HG03066 (cell line): ENCODE measurements around the gene NOX1.
A peak's percentile ranks its signal among the peaks of the same experiment; 100 is the strongest.

Experiments used
- ATAC-seq: cut with Tn5 transposase; IDR thresholded peaks from one replicate; pipeline ENCODE4 v1.9.1; 2021; ENCODE audit warnings: low read depth; ENCODE audit not compliant: unreplicated experiment

Gene NOX1

GRCh38 chrX:100874325-100874724, at the start of gene NOX1:
Gene NOX1 (minus strand): TSS chrX:100874359. CDS start chrX:100874139, 220 bp downstream.
- no peak for ATAC-seq

- ATAC-seq = no peak
These were observed 41.4 kb upstream of the NOX1 start for GRCh38 chrX:100915562-100915961.

GRCh38 chrX:100913111-100913510, 39.0 kb upstream of the NOX1 start:
- ATAC-seq = no peak

GRCh38 chrX:100911731-100912130, 37.6 kb upstream of the NOX1 start:
- ATAC-seq = no peak

DNA sequence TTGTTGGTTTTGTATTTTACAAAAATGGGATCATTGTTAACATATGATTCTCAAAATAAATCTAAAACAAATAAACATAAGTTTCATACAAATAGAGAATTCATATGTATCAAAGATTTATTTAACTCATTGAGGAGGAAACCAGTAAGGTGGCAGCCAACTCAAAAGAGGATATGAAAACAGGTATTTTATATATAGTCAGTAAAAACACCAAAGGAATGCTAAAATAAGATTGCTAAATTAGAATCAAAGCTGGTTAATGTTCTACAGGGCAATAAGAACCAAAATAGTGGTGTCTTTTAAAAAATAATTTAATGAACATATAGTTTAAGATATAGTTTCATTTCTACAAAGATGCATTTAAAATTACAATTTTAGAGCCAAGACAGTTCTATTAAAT, 31.5 kb upstream of the NOX1 start:
- no peak for ATAC-seq

DNA sequence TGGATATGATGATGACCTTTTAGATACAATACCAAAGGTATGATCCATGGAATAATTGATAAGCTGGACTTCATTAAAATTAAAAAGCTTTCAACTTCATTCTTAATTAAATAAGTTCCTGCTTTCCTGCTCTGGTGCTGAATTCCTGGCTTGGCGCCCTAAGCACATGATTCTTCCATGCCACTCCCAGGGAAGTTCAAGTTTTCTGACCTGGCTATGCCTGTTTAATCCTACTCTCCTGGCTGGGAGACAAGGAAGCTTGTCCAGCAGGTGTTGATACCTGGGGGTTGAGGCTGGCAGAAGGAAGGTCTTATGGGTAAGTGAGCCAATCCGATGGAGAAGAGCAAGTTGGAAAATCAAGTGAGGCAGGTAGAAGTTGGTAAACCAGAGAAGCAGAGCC, 30.3 kb upstream of the NOX1 start:
- no peak for ATAC-seq

DNA sequence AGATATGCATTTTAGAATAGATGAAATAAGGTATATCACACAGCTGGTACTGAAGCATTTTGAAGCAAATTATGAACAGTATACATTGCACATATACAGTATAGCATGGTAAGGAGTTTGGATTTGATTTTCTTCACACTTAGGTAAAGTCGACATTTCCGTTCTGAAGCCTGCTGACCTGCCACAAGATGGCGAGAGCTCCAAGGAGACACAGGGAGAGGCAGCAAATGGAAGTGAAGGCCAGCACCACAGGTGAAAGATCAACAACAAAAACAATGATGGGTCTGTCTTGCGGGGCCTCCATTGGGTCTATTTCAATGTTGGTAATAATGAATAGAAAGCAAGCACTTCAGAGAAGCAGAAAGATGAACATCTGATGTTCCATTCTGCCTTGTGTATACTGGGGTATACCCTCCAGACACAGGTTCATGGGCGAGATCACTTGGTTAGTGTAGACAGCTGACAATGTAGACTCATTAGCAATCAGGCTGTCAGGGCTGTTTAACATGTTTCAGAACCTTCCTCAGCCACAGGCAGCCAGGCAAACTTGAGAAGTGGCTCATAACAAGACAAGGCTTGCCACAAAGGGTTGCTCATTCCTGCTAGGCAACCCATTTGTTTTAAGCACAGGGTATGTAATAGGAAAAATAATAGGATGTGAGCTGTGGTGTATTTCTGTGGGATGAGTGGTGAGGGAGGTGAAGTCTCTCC, 21.4 kb upstream of the NOX1 start:
- peak; percentile 66 for ATAC-seq

GRCh38 chrX:100883654-100884053, 9.5 kb upstream of the NOX1 start:
- ATAC-seq = no peak

DNA sequence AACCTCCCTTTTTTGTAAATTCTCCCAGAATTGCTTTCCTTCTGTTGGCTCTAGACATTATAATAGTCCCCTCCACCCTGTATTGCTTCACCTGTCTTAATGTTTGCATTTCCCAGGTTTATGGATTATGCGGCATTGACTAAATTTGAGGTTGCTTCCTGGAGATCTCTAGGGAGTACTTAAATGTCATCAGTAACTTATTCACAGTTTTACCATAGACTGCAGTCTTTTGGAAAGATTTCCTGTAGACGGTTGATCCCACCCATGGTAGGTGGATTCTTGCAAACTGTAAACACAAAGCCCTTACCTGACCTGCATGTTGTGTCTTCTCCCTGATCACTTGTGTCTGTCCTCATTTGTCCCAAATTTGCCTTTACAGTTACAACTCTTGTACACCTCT, 6.2 kb upstream of the NOX1 start:
- no peak for ATAC-seq

DNA sequence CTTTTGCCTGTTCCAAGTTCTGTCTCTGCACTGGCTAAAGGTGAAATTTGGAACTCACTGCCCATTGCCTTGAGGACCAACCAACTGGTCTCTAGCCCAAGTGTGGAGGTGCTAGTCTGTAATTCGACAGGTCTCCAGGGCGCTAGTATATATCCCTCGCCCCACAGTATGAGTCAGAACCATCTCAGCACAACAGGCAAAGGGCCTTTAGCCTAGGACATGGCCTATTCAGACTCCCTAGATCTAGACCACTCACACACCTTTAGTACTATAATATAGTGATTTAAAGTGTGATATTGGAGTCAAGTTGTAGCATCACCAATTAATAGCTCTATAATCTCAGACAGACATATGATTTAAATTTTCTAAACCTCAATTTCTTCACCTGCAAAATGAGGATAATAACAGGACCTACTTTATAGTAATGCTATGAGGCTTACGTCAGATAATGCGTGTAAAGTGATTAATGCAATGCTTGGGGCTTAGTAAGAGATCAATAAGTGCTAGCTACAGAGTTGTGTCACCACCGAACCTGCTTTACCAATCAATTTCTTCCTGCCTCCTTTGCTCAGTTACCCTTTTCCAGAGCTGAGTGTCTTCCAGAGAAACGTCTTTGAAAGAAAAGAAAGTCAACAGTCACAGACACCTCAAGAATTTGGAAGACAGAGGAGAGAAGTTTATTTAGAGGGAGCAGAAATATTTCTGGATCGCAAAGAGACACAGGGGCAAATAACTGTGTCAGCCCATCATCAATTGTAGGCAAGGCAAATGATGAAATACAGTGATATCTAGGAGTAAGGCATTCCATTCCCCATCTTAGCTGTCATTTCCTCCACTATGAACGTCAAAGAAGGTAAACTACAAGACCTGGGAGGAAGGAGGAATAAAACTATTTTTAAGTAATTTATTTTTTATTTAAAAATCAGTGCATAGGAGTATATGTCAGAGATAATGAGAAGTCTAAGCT, 2.3 kb downstream of the NOX1 start:
- no peak for ATAC-seq

DNA sequence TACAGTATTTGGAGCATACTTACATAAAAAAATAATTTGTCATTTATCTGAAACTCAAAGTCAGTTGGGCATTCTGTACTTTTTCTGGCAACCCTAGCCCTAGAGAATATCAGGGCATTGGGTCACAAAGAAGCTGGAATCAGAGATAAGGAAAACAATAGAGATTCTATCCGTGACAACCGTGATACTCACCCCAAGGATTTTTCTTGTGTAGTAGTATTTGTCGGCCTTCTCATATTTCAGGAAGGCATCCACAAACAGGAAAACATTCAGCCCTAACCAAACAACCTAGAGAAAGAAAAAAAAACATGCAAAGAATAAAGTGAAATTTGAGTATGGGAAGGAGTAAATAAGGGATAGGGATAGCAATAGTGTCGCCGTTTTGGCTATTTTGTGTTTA, 3.6 kb downstream of the NOX1 start:
- ATAC-seq = no peak

GRCh38 chrX:100868273-100868672, 5.9 kb downstream of the NOX1 start:
- no peak for ATAC-seq

- no peak for ATAC-seq
These were observed 9.3 kb downstream of the NOX1 start for GRCh38 chrX:100864657-100865391.

DNA sequence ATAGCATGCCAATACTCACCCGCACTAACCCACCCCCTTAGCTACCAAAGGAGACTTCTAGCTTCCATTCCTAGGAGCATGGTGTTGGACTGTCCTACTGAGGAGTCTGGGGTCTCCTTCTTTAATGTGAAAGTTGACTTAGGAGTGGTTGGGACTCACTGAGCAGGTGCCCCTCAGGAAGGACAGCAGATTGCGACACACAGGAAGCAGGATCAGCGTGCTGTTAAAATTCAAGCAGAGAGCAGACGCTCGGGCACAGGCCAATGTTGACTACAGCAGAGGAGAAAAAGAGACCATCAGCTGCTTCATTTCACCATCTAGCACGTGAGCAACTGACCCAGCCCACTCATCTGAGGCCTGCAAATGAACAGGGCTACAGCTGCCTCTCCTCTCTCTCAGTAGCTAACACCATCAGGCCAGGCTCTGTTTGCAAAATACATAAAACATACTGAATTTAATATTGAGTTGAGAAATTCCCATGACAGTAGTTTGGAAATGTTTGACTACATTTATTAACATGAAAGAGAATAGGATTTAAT, 10.8 kb downstream of the NOX1 start:
- no peak for ATAC-seq

GRCh38 chrX:100852810-100853209, 21.3 kb downstream of the NOX1 start:
- ATAC-seq = no peak

- no peak for ATAC-seq
These were observed 23.8 kb downstream of the NOX1 start for GRCh38 chrX:100850317-100850716.

GRCh38 chrX:100831219-100831946, 42.8 kb downstream of the NOX1 start:
- no peak for ATAC-seq

DNA sequence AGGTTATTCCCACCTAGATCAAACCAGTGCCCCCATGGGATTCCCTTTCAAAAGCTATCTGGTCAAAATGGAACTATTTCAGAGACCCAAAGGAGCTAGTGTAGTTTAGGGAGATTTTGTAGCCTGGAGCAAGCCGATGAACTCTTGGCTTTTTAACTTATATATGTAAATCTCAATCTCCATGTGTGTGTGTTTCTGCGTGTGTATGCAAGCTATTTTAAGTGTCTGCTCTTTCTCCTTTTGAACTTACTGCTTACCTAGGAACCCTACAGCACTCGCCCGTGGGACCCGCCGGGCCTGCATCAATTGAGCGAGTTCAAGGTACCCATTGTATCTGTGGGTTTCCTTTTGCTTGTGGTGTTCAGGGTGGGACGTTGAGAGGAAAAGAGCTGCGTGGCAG, 43.6 kb downstream of the NOX1 start:
- ATAC-seq = no peak

DNA sequence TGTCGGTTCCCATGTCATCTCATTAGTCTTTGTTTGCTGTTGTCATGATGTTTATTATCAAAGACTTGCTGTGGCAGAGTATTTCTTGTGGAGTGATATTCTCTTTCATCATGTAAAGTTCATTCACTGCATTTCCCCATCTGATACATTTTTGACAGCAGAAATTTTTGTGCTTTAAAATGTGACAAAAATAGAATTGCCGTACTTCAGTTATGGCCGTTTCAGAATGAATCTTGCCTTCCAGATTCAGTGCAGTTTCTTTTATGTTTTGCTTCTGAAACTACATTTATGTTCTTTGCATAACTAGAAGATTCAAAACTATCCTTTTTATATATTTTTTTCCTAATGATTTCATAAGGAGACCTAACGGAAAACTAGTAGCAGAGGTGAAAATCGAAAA, 44.0 kb downstream of the NOX1 start:
- no peak for ATAC-seq

GRCh38 chrX:100829730-100830129, 44.4 kb downstream of the NOX1 start:
- ATAC-seq = peak; percentile 71
